HG02678 (cell line): ENCODE data around the gene GBX1.

Experiments used
- ATAC-seq: cut with Tn5 transposase; IDR thresholded peaks from one replicate; pipeline ENCODE4 v1.9.1; 2021; ENCODE audit warnings: mild to moderate bottlenecking, moderate library complexity; ENCODE audit not compliant: unreplicated experiment

GBX1 gene

GRCh38 chr7:151116603-151117440 is 50.7 kb downstream of the GBX1 start:
- no peak for ATAC-seq

- ATAC-seq = no peak
Measured at GRCh38 chr7:151115836-151116418, 51.6 kb downstream of the GBX1 start.

- ATAC-seq = no peak
Measured at GRCh38 chr7:151115121-151115835, 52.2 kb downstream of the GBX1 start.

GRCh38 chr7:151114151-151115090 is 53.1 kb downstream of the GBX1 start:
- no peak for ATAC-seq

- ATAC-seq = no peak
Measured at GRCh38 chr7:151113344-151114150, 53.9 kb downstream of the GBX1 start.

- ATAC-seq = peak; percentile 84
Measured at GRCh38 chr7:151110941-151111645, 56.4 kb downstream of the GBX1 start.

GRCh38 chr7:151110236-151110940 is 57.1 kb downstream of the GBX1 start:
- no peak for ATAC-seq

- no peak for ATAC-seq
Measured at GRCh38 chr7:151109094-151110048, 58.1 kb downstream of the GBX1 start.

- ATAC-seq = no peak
Measured at GRCh38 chr7:151107882-151108281, 59.6 kb downstream of the GBX1 start.

GRCh38 chr7:151104411-151105235 is 62.9 kb downstream of the GBX1 start:
- ATAC-seq = no peak

- ATAC-seq = no peak
Measured at GRCh38 chr7:151103973-151104372, 63.5 kb downstream of the GBX1 start.

GRCh38 chr7:151102991-151103390 is 64.5 kb downstream of the GBX1 start:
- ATAC-seq = no peak

GRCh38 chr7:151101621-151102396 is 65.7 kb downstream of the GBX1 start:
- ATAC-seq = no peak

GRCh38 chr7:151100921-151101320 is 66.6 kb downstream of the GBX1 start:
- ATAC-seq = no peak

GRCh38 chr7:151099486-151100211 is 67.8 kb downstream of the GBX1 start:
- no peak for ATAC-seq
